ENCODE data around the gene B4GAT1.

DNA sequence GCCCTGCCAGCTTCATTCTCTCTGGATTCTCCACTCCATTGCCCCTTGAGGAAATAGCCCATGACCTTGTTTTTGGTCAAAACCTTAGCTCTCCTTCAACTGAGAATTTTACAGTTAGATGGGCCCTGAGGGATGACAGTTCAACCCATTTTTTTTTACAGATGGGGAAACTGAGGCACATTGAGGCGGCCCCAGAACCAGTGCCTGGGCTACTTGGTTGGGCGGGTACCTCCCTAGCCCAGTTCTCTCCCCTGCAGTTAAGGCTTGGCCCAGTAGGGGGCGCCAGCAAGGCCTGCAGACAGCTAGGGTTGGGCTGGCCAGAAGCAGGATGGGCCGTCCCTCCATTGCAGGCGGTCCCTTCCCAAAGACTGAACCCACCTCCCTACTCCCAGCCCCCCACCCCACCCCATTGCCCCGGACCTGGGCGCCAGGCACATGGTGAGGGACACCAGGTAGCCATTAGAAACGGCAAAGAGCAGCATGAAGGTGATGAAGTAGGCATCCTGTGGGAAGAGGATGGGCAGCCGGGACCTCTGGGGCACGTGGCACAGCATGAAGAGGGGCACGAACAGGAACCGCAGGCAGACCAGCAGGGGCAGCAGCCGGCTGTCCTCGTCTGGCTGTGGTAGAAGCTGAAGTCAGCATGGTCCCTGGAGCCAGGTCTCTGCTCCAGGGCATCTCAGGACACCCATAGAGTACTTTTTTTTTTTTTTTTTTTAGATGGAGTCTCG, 16.5 kb upstream of the B4GAT1 start:
- TF ChIP-seq, protein P1, sequence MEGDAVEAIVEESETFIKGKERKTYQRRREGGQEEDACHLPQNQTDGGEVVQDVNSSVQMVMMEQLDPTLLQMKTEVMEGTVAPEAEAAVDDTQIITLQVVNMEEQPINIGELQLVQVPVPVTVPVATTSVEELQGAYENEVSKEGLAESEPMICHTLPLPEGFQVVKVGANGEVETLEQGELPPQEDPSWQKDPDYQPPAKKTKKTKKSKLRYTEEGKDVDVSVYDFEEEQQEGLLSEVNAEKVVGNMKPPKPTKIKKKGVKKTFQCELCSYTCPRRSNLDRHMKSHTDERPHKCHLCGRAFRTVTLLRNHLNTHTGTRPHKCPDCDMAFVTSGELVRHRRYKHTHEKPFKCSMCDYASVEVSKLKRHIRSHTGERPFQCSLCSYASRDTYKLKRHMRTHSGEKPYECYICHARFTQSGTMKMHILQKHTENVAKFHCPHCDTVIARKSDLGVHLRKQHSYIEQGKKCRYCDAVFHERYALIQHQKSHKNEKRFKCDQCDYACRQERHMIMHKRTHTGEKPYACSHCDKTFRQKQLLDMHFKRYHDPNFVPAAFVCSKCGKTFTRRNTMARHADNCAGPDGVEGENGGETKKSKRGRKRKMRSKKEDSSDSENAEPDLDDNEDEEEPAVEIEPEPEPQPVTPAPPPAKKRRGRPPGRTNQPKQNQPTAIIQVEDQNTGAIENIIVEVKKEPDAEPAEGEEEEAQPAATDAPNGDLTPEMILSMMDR (IDR thresholded peaks at IDR 0.05) = peak in 4 of 7 experiments; percentile 11 to 49 (median 28)
- no peak for TF ChIP-seq POLR2A (IDR thresholded peaks at IDR 0.05)
- no peak for TF ChIP-seq POLR2AphosphoS5 (IDR thresholded peaks at IDR 0.05)

Measured in stomach (tissue), 4 donors.